GM12878 (cell line): ENCODE results near the gene SLC46A2. TPM values are rescaled to one million over a fixed set of nuclear protein-coding genes. Genes with fewer than 3 reads are reported as not detected.

Experiments used
- ATAC-seq: fragments of 200-7000 bp; cut with Tn5 transposase; 3 replicates; pipeline ENCODE4 v1.9.1; 2020; ENCODE audit warnings: mild to moderate bottlenecking, moderate library complexity
- BruUV-seq: library from RNA; stranded (reverse); fragments of 400-500 nt; replicated peaks from 2 replicates; lab custom pipeline; 2021; lab: Mats Ljungman, UMichigan
- CTCF ChIA-PET: fragments of 300-600 bp; sonication (Branson Sonifier 250); formaldehyde crosslinking; extraction: SDS; loops from one replicate; lab custom pipeline; 2021; ENCODE audit warnings: inconsistent platforms; lab: Yijun Ruan, JAX
- POLR2A ChIA-PET: fragments of 350-600 bp; formaldehyde crosslinking; extraction: SDS; loops from one replicate; lab custom pipeline; 2021; ENCODE audit warnings: inconsistent platforms; lab: Charles Lee
- RAD21 ChIA-PET: fragments of 300-600 bp; sonication (Branson Sonifier 250); formaldehyde crosslinking; loops from one replicate; lab custom pipeline; 2023; ENCODE audit warnings: antibody characterized with exemption; ENCODE audit not compliant: unreplicated experiment; lab: Charles Lee
- SMC1A ChIA-PET: fragments of 300-600 bp; sonication (Branson Sonifier 250); formaldehyde crosslinking; loops from one replicate; lab custom pipeline; 2023; ENCODE audit not compliant: unreplicated experiment, uncharacterized antibody; lab: Charles Lee
- DNase-seq: peaks from one replicate; pipeline ENCODE4 v3.0.0-alpha.2; 2011; ENCODE audit warnings: low read depth, low spot score
- FAIRE-seq: peaks from 3 replicates; lab custom pipeline; 2011; peaks lifted over from hg19 to GRCh38; lab: Jason Lieb, UNC
- H2AFZ ChIP-seq: 2 replicates; pipeline ENCODE4 v1.6.0; 2011; ENCODE audit warnings: low read depth, low read length, control low read depth; ENCODE audit not compliant: control insufficient read depth
- H3K27ac ChIP-seq: 2 replicates; pipeline ENCODE4 v1.5.1; 2011; ENCODE audit warnings: control low read depth; ENCODE audit not compliant: control insufficient read depth, insufficient read depth
- H3K27me3 ChIP-seq, 2 experiments: replicated peaks in 1 of 2; 2 replicates each; pipeline versions ENCODE4 v1.6.0 to v1.6.1; 2011; ENCODE audit warnings: low read length in 1 of 2; ENCODE audit not compliant: control insufficient read depth in 2 of 2, insufficient read depth in 2 of 2
- H3K36me3 ChIP-seq, 2 experiments: 2 replicates each; pipeline ENCODE4 v1.5.1; 2011; ENCODE audit warnings: low read length in 1 of 2; ENCODE audit not compliant: control insufficient read depth in 2 of 2, insufficient read depth in 2 of 2
- H3K4me1 ChIP-seq: 2 replicates; pipeline ENCODE4 v1.6.1; 2011; ENCODE audit warnings: mild to moderate bottlenecking, low read length, moderate library complexity, mixed read lengths; ENCODE audit not compliant: control insufficient read depth, insufficient read depth
- H3K4me2 ChIP-seq: 2 replicates; pipeline ENCODE4 v1.6.0; 2011; ENCODE audit warnings: control low read depth; ENCODE audit not compliant: control insufficient read depth, insufficient read depth
- H3K4me3 ChIP-seq: fragments of 200-600 bp; sonication (generic); 2 replicates; pipeline ENCODE4 v1.5.1; 2016
- H3K79me2 ChIP-seq: 2 replicates; pipeline ENCODE4 v1.6.0; 2011; ENCODE audit warnings: low read length; ENCODE audit not compliant: control insufficient read depth, insufficient read depth
- H3K9ac ChIP-seq: 2 replicates; pipeline ENCODE4 v1.8.0; 2011; ENCODE audit warnings: low read length, control low read depth, mixed read lengths; ENCODE audit not compliant: control insufficient read depth, insufficient read depth
- H3K9me3 ChIP-seq: replicated peaks from 3 replicates; pipeline ENCODE4 v1.5.1; 2011; ENCODE audit warnings: mild to moderate bottlenecking, low read length; ENCODE audit not compliant: control insufficient read depth, insufficient read depth
- H4K20me1 ChIP-seq: 2 replicates; pipeline ENCODE4 v1.6.0; 2011; ENCODE audit not compliant: control insufficient read depth, insufficient read depth
- ATF7 ChIP-seq: fragments of 450-650 bp; IDR thresholded peaks from 2 replicates; pipeline ENCODE4 v1.6.1; 2016; ENCODE audit warnings: low read depth, mild to moderate bottlenecking
- BACH1 ChIP-seq: fragments of 450-650 bp; IDR thresholded peaks from 2 replicates; pipeline ENCODE4 v1.6.1; 2017; ENCODE audit warnings: mild to moderate bottlenecking, borderline replicate concordance
- BCL11A ChIP-seq: IDR thresholded peaks from 2 replicates; pipeline ENCODE4 v1.6.1; 2011; ENCODE audit warnings: low read depth, low read length
- BRCA1 ChIP-seq: IDR thresholded peaks from 2 replicates; pipeline ENCODE4 v1.6.1; 2011; ENCODE audit warnings: low read depth, low read length, improper control_type of control experiment
- EZH2 ChIP-seq: IDR thresholded peaks from 2 replicates; pipeline ENCODE4 v1.6.1; 2012; ENCODE audit warnings: low read depth, mild to moderate bottlenecking, control low read depth, inconsistent platforms, low read length, borderline replicate concordance; ENCODE audit not compliant: control insufficient read depth
- HDGF ChIP-seq: fragments of 450-650 bp; IDR thresholded peaks from 2 replicates; pipeline ENCODE4 v1.6.1; 2016; ENCODE audit warnings: antibody characterized with exemption
- IRF5 ChIP-seq: fragments of 450-650 bp; IDR thresholded peaks from 2 replicates; pipeline ENCODE4 v1.6.1; 2017; ENCODE audit warnings: borderline replicate concordance
- JUNB ChIP-seq: IDR thresholded peaks from 2 replicates; pipeline ENCODE4 v1.6.1; 2016; ENCODE audit warnings: antibody characterized with exemption, mild to moderate bottlenecking
- MEF2B ChIP-seq: fragments of 450-650 bp; IDR thresholded peaks from 2 replicates; pipeline ENCODE4 v1.6.1; 2018; ENCODE audit warnings: mild to moderate bottlenecking, moderate library complexity; ENCODE audit not compliant: partially characterized antibody, poor library complexity, severe bottlenecking
- NFYA ChIP-seq: IDR thresholded peaks from 2 replicates; pipeline ENCODE4 v1.6.1; 2011; ENCODE audit warnings: low read depth, mild to moderate bottlenecking, low read length, improper control_type of control experiment, borderline replicate concordance
- PAX8 ChIP-seq: fragments of 450-650 bp; IDR thresholded peaks from 2 replicates; pipeline ENCODE4 v1.6.1; 2017; ENCODE audit warnings: mild to moderate bottlenecking, moderate library complexity
- RELB ChIP-seq: fragments of 450-650 bp; IDR thresholded peaks from 2 replicates; pipeline ENCODE4 v1.6.1; 2017; ENCODE audit warnings: low read depth, mild to moderate bottlenecking, moderate library complexity
- RUNX3 ChIP-seq: IDR thresholded peaks from 2 replicates; pipeline ENCODE4 v1.6.1; 2012; ENCODE audit warnings: low read length, inconsistent platforms
- SMARCA5 ChIP-seq: fragments of 450-650 bp; IDR thresholded peaks from 2 replicates; pipeline ENCODE4 v1.6.1; 2017; ENCODE audit warnings: mild to moderate bottlenecking
- SREBF2 ChIP-seq: IDR thresholded peaks from 2 replicates; pipeline ENCODE4 v1.6.1; 2012; ENCODE audit warnings: mild to moderate bottlenecking, low read length
- USF2 ChIP-seq: IDR thresholded peaks from 2 replicates; pipeline ENCODE4 v1.6.1; 2011; ENCODE audit warnings: low read depth, low read length, improper control_type of control experiment, borderline replicate concordance
- ZNF592 ChIP-seq: fragments of 450-650 bp; IDR thresholded peaks from 2 replicates; pipeline ENCODE4 v1.6.1; 2017; ENCODE audit warnings: mild to moderate bottlenecking, moderate library complexity
- WGBS: methylation state at CpG from one replicate; pipeline ENCODE4 v1.1.6; 2016; ENCODE audit warnings: low lambda C conversion rate; ENCODE audit not compliant: insufficient replicate concordance, insufficient coverage; ENCODE audit errors: missing lambda C conversion rate; 5-methylcytosine and 5-hydroxymethylcytosine counted together
- in situ Hi-C: fragments of 300-500 bp; cut with MboI; formaldehyde crosslinking; loops from 9 replicates; pipeline ENCODE4 v1.14.3; 2018; ENCODE audit warnings: mixed read lengths
- intact Hi-C: fragments of 100-400 bp; cut with micrococcal nuclease; formaldehyde crosslinking; loops from one replicate; pipeline ENCODE4 v1.14.2; 2022; ENCODE audit not compliant: unreplicated experiment
- polyA plus RNA-seq, 11 experiments: library from polyadenylated mRNA; depleted of rRNA in 4 of 11; unstranded in 6 of 11; stranded (reverse) in 5 of 11; fragments of >200 nt; fragmentation: Nextera tagmentation in 4 of 11; fragmentation: Illumina TruSeq in 1 of 11; extraction: Ambion mirVana in 4 of 11; extraction: Trizol in 1 of 11; gene quantifications; 1 replicate in 1 of 11; 2 replicates in 10 of 11; pipeline versions ENCODE4 v1.2.1 to v1.2.3, GENCODE V29; 2011 to 2016; ENCODE audit warnings: inconsistent platforms in 2 of 11, missing spikeins in 2 of 11, low read depth in 1 of 11
- total RNA-seq, 4 experiments: library from RNA; depleted of rRNA in 3 of 4; stranded (reverse); fragments of >200 nt in 3 of 4; fragmentation: Illumina TruSeq in 1 of 4; extraction: Trizol in 1 of 4; gene quantifications; 2 replicates each; pipeline versions ENCODE4 v1.2.1 to v1.2.3, GENCODE V29; 2013 to 2021

SLC46A2 gene
- total and polyA plus RNA-seq, 10 of the 15 experiments (the other 5 are each of a cell fraction or from before 2014, with no cell fraction given): not detected

GRCh38 chr9:112885324-112885723 is 5.4 kb downstream of the SLC46A2 start:
- in situ Hi-C loops: no loop called here
- CTCF ChIA-PET: interaction anchor here (3.7 kb wide), 1 partner anchor 18 kb away, joined by 18 read pairs; no protein-coding TSS in a partner anchor
- POLR2A ChIA-PET: no interaction called here
- Histone ChIP-seq H3K27me3 (peaks cover 4 to 6% of the 10 kb centered on the region in 2 experiments), H2AFZ (no peak overlapping the region), H4K20me1 (no peaks in the 10 kb centered on the region), H3K4me1 (no peaks in the 10 kb centered on the region), H3K4me3 (no peak overlapping the region), H3K4me2 (no peak overlapping the region), H3K79me2 (no peaks in the 10 kb centered on the region), H3K9me3 (no peaks in the 10 kb centered on the region; the same call in 2 of the 3 replicates), H3K27ac (no peak overlapping the region)
- DNase-seq: no peak
- ATAC-seq: no peak
- no TSS peak for BruUV-seq
- RAD21 ChIA-PET: no interaction called here
- intact Hi-C loops: no loop called here
- FAIRE-seq: no peak
- 0% methylated on average over 1 of the region's 1 CpG for WGBS
- TF ChIP-seq RELB: no peak
- TF ChIP-seq NFYA: no peak
- no peak for TF ChIP-seq ATF7
- no peak for TF ChIP-seq SREBF2
- TF ChIP-seq PAX8: no peak
- TF ChIP-seq SMARCA5: no peak
- TF ChIP-seq IRF5: no peak
- TF ChIP-seq USF2: no peak
- TF ChIP-seq ZNF592: no peak
- no peak for TF ChIP-seq HDGF
- no peak for TF ChIP-seq EZH2
- no peak for TF ChIP-seq MEF2B
- no peak for TF ChIP-seq BRCA1
- no peak for TF ChIP-seq RUNX3
- TF ChIP-seq JUNB: no peak
- no peak for TF ChIP-seq BACH1
- no peak for TF ChIP-seq BCL11A
- TF ChIP-seq, all 136 proteins: peak for 0
- SMC1A ChIA-PET: no interaction called here
- Histone ChIP-seq H3K9ac (no peak overlapping the region), H3K36me3 (no peaks in the 10 kb centered on the region)
